HG03025 (cell line): ENCODE measurements around the gene TMEM50B.

Experiments
- ATAC-seq: cut with Tn5 transposase; IDR thresholded peaks from one replicate; pipeline ENCODE4 v1.9.1; 2021; ENCODE audit warnings: mild to moderate bottlenecking, moderate library complexity; ENCODE audit not compliant: unreplicated experiment, low FRiP score

Gene TMEM50B

DNA sequence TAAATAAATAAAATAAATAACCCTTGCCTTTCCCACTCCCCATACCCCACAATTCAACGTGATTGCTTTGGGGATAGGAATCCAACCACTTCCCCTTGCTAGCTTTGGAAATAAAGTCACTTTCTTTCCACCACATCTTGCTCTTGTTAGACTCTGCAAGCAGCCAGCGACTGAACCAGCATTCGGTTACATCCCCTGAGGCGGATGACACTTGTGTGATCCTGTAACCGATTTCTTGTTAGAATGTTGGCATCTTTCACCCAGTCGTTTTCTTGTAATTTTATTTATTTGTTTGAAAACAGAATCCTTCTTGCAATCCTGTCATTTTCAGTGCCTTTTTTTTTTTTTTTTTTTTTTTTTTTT is 78.2 kb downstream of the TMEM50B start:
- ATAC-seq: no peak
